Lower leg skin (tissue), 3 donors: ENCODE data around the gene CCDC51.

Experiments
- CTCF ChIP-seq, 3 donors: fragments of 450-650 bp; IDR thresholded peaks; one replicate each; pipeline ENCODE4 v1.5.1; 2016; ENCODE audit warnings: antibody characterized with exemption in 3 of 3, mild to moderate bottlenecking in 3 of 3, moderate library complexity in 2 of 3
- POLR2A ChIP-seq, 2 donors: fragments of 450-650 bp; IDR thresholded peaks; one replicate each; pipeline ENCODE4 v1.6.1; 2016 to 2017; ENCODE audit warnings: antibody characterized with exemption in 2 of 2, mild to moderate bottlenecking in 1 of 2, moderate library complexity in 1 of 2

GRCh38 chr3:48439820-48440589 lies at the start of gene CCDC51, which contains the start of gene TMA7:
- TF ChIP-seq CTCF (IDR thresholded peaks at IDR 0.05) (no peak), POLR2A (IDR thresholded peaks at IDR 0.05) (peak in 1 of 2 donors; percentile 92)
